Stomach (tissue), 9 donors: ENCODE measurements around the gene TRIM38. TPM values are rescaled to one million over a fixed set of nuclear protein-coding genes. Genes with fewer than 3 reads are reported as not detected.

Experiments
- DNase-seq, 2 donors: peaks; one replicate each; pipeline versions ENCODE4 v3.0.0 to v3.0.0-alpha.2; 2013 to 2019
- H3K27ac ChIP-seq, 5 donors: fragments of 200-600 bp in 4 of 5; sonication (generic) in 4 of 5; one replicate each; pipeline ENCODE4 v1.5.1; 2013 to 2019; ENCODE audit warnings: mild to moderate bottlenecking in 1 of 5, moderate library complexity in 1 of 5
- H3K27me3 ChIP-seq, 3 donors: fragments of 200-600 bp; sonication (generic); one replicate each; pipeline ENCODE4 v1.5.1; 2017 to 2019; ENCODE audit warnings: mixed run types in 1 of 3
- H3K36me3 ChIP-seq, 4 donors: fragments of 200-600 bp; sonication (generic); 1 replicate in 3 of 4; 2 replicates in 1 of 4; pipeline ENCODE4 v1.5.1; 2016 to 2019
- H3K4me1 ChIP-seq, 4 donors: fragments of 200-600 bp; sonication (generic); one replicate each; pipeline ENCODE4 v1.5.1; 2016 to 2019
- H3K4me3 ChIP-seq, 4 donors: fragments of 200-600 bp; sonication (generic) in 3 of 4; one replicate each; pipeline ENCODE4 v1.5.1; 2016 to 2019; ENCODE audit warnings: mild to moderate bottlenecking in 1 of 4
- H3K9me3 ChIP-seq, 4 donors: fragments of 200-600 bp; sonication (generic); one replicate each; pipeline ENCODE4 v1.5.1; 2016 to 2019
- CTCF ChIP-seq, 7 experiments: fragments of 450-650 bp in 4 of 7; fragments of 200-600 bp in 3 of 7; sonication (generic) in 3 of 7; IDR thresholded peaks; one replicate each; pipeline ENCODE4 v1.5.1; 2016 to 2019; ENCODE audit warnings: antibody characterized with exemption in 7 of 7, control low read depth in 2 of 7, mild to moderate bottlenecking in 1 of 7
- EP300 ChIP-seq: sonication (generic); formaldehyde crosslinking; IDR thresholded peaks from one replicate; pipeline ENCODE4 v1.6.1; 2017; ENCODE audit warnings: antibody characterized with exemption
- POLR2A ChIP-seq, 4 donors: fragments of 450-650 bp; IDR thresholded peaks; one replicate each; pipeline ENCODE4 v1.6.1; 2016; ENCODE audit warnings: antibody characterized with exemption in 4 of 4, control low read depth in 2 of 4, mild to moderate bottlenecking in 1 of 4, moderate library complexity in 1 of 4
- POLR2AphosphoS5 ChIP-seq, 3 donors: sonication (generic); formaldehyde crosslinking; IDR thresholded peaks; one replicate each; pipeline ENCODE4 v1.6.1; 2016; ENCODE audit warnings: antibody characterized with exemption in 3 of 3
- WGBS, 5 donors: extraction: QIAGEN DNeasy Blood & Tissue Kit in 3 of 5; methylation state at CpG; one replicate each; pipeline versions ENCODE4 v1.1.5 to v1.1.7; 2013 to 2018; 5-methylcytosine and 5-hydroxymethylcytosine counted together
- intact Hi-C: fragments of 100-400 bp; cut with DNase I; formaldehyde crosslinking; loops from one replicate; pipeline ENCODE4 v1.15.1; 2023; ENCODE audit warnings: low total_unique reads
- polyA plus RNA-seq, 3 donors: library from polyadenylated mRNA; stranded (reverse); fragments of 200-250 nt; gene quantifications; one replicate each; pipeline ENCODE4 v1.2.3, GENCODE V29; 2013
- total RNA-seq, 5 donors: library from RNA; depleted of rRNA; stranded (reverse); fragments of >200 nt; gene quantifications; one replicate each; pipeline versions ENCODE4 v1.1.0 to v1.2.3, GENCODE V29; 2014 to 2016
- donor health status: healthy with polysubstance abuse.
- donor health status: Bipolar disorder and iron deficiency.
- donor health status: healthy.

TRIM38 gene
- total and polyA plus RNA-seq, 8 donors = 3.7 to 11.3 (median 6.0) TPM

- TF ChIP-seq EP300 (no peak), CTCF (IDR thresholded peaks at IDR 0.05) (no peak), POLR2AphosphoS5 (IDR thresholded peaks at IDR 0.05) (no peak), POLR2A (IDR thresholded peaks at IDR 0.05) (no peak)
- intact Hi-C loops = loop anchor here (10.0 kb wide), 1 partner anchor 515 kb away; no protein-coding TSS in a partner anchor
- no peaks in the 10 kb centered on the region for H3K9me3 ChIP-seq
- no peaks in the 10 kb centered on the region for H3K4me1 ChIP-seq
- no peaks in the 10 kb centered on the region for H3K27me3 ChIP-seq
- no peaks in the 10 kb centered on the region for H3K36me3 ChIP-seq
- no peak overlapping the region for H3K27ac ChIP-seq
- DNase-seq = no peak
- 85 to 97% (median 92%) methylated on average over 1 of the region's 1 CpG for WGBS, 5 donors
- no peak overlapping the region for H3K4me3 ChIP-seq
These were observed 12.9 kb upstream of the TRIM38 start for GRCh38 chr6:25949695-25950094.

- no peaks in the 10 kb centered on the region for H3K36me3 ChIP-seq
- WGBS, 5 donors = 72 to 88% (median 84%) methylated on average over 4 of the region's 4 CpGs
These were observed 12.3 kb upstream of the TRIM38 start for GRCh38 chr6:25950297-25950696.

GRCh38 chr6:25951296-25952032 is 11.1 kb upstream of the TRIM38 start:
- intact Hi-C loops = no loop called here
- no peak overlapping the region for H3K27ac ChIP-seq
- 64 to 90% (median 79%) methylated on average over 7 of the region's 7 CpGs for WGBS, 5 donors
- no peaks in the 10 kb centered on the region for H3K9me3 ChIP-seq
- no peaks in the 10 kb centered on the region for H3K4me1 ChIP-seq
- TF ChIP-seq CTCF (IDR thresholded peaks at IDR 0.05) (no peak), POLR2A (IDR thresholded peaks at IDR 0.05) (no peak), EP300 (no peak), POLR2AphosphoS5 (IDR thresholded peaks at IDR 0.05) (no peak)
- no peak for DNase-seq
- no peaks in the 10 kb centered on the region for H3K36me3 ChIP-seq
- H3K27me3 ChIP-seq = no peaks in the 10 kb centered on the region
- H3K4me3 ChIP-seq = no peak overlapping the region

More at GRCh38 chr6:25950297-25950696, 12.3 kb upstream of the TRIM38 start:
- no peak for DNase-seq
- H3K4me3 ChIP-seq = no peak overlapping the region
- H3K4me1 ChIP-seq = no peaks in the 10 kb centered on the region
- intact Hi-C loops = no loop called here
- no peak overlapping the region for H3K27ac ChIP-seq
- TF ChIP-seq CTCF (IDR thresholded peaks at IDR 0.05) = no peak
- TF ChIP-seq POLR2AphosphoS5 (IDR thresholded peaks at IDR 0.05) = no peak
- TF ChIP-seq POLR2A (IDR thresholded peaks at IDR 0.05) = no peak
- TF ChIP-seq EP300 = no peak
- no peaks in the 10 kb centered on the region for H3K9me3 ChIP-seq
- H3K27me3 ChIP-seq = no peaks in the 10 kb centered on the region

GRCh38 chr6:25952535-25952934 is 10.1 kb upstream of the TRIM38 start:
- Histone ChIP-seq H3K4me1 (no peaks in the 10 kb centered on the region), H3K9me3 (no peaks in the 10 kb centered on the region), H3K27ac (no peak overlapping the region), H3K27me3 (no peaks in the 10 kb centered on the region), H3K36me3 (no peaks in the 10 kb centered on the region), H3K4me3 (no peak overlapping the region)
- no peak for DNase-seq
- TF ChIP-seq POLR2AphosphoS5 (IDR thresholded peaks at IDR 0.05) (no peak), EP300 (no peak), CTCF (IDR thresholded peaks at IDR 0.05) (no peak), POLR2A (IDR thresholded peaks at IDR 0.05) (no peak)
- 55 to 73% (median 66%) methylated on average over 2 of the region's 2 CpGs for WGBS, 5 donors
- intact Hi-C loops = no loop called here
